Gastrocnemius medialis (tissue), 4 donors: ENCODE results near the gene PRSS16. TPM values are rescaled to one million over a fixed set of nuclear protein-coding genes. Genes with fewer than 3 reads are reported as not detected.

ENCODE experiments used
- ATAC-seq, 2 donors: fragments of 150-250 bp; one replicate each; pipeline ENCODE4 v1.9.1; 2016
- DNase-seq, 2 donors: peaks; one replicate each; pipeline ENCODE4 v3.0.0-alpha.2; 2019
- H3K27ac ChIP-seq, 4 donors: fragments of 200-600 bp; sonication (generic); 1 replicate in 1 of 4; 2 replicates in 3 of 4; pipeline ENCODE4 v1.5.1; 2016 to 2018; ENCODE audit warnings: mild to moderate bottlenecking in 2 of 4, moderate library complexity in 1 of 4
- H3K27me3 ChIP-seq, 3 donors: fragments of 200-600 bp; sonication (generic) in 2 of 3; 1 replicate in 1 of 3; 2 replicates in 2 of 3; pipeline versions ENCODE4 v1.5.1 to v1.6.0; 2016 to 2019; ENCODE audit warnings: mild to moderate bottlenecking in 1 of 3, moderate library complexity in 1 of 3
- H3K36me3 ChIP-seq, 2 donors: fragments of 200-600 bp; sonication (generic) in 1 of 2; one replicate each; pipeline ENCODE4 v1.5.1; 2017 to 2018
- H3K4me1 ChIP-seq, 2 donors: fragments of 200-600 bp; sonication (generic) in 1 of 2; one replicate each; pipeline ENCODE4 v1.5.1; 2016 to 2017; ENCODE audit warnings: mild to moderate bottlenecking in 2 of 2
- H3K4me3 ChIP-seq, 4 donors: fragments of 200-600 bp; sonication (generic) in 3 of 4; 1 replicate in 1 of 4; 2 replicates in 3 of 4; pipeline ENCODE4 v1.5.1; 2016 to 2019; ENCODE audit warnings: mild to moderate bottlenecking in 2 of 4
- H3K9me3 ChIP-seq, 3 donors: fragments of 200-600 bp; sonication (generic) in 2 of 3; 1 replicate in 1 of 3; 2 replicates in 2 of 3; pipeline ENCODE4 v1.5.1; 2016 to 2019
- POLR2A ChIP-seq, 2 donors: fragments of 450-650 bp; IDR thresholded peaks; one replicate each; pipeline ENCODE4 v1.6.1; 2017; ENCODE audit warnings: antibody characterized with exemption in 2 of 2, mild to moderate bottlenecking in 2 of 2, moderate library complexity in 2 of 2
- in situ Hi-C, 4 donors: fragments of 200-750 bp; cut with MboI; loops; one replicate each; pipeline versions ENCODE4 v1.15.0 to v1.8.0; 2017; ENCODE audit warnings: low sequenced_read_pairs in 4 of 4
- intact Hi-C: fragments of 100-400 bp; cut with DNase I; formaldehyde crosslinking; loops from one replicate; pipeline ENCODE4 v1.15.1; 2023; ENCODE audit warnings: low total_unique reads
- total RNA-seq, 4 donors: library from RNA; depleted of rRNA; stranded (reverse); fragments of >200 nt; gene quantifications; one replicate each; pipeline versions ENCODE4 v1.1.0 to v1.2.3, GENCODE V29; 2016
- TF ChIP-seq, protein P1 (sequence below), 5 experiments: fragments of 450-650 bp in 3 of 5; fragments of 200-600 bp in 2 of 5; sonication (generic) in 2 of 5; IDR thresholded peaks in 4 of 5; conservative IDR thresholded peaks in 1 of 5; 1 replicate in 4 of 5; 2 replicates in 1 of 5; pipeline ENCODE4 v1.5.1; 2016 to 2019; ENCODE audit warnings: antibody characterized with exemption in 5 of 5, mild to moderate bottlenecking in 3 of 5, moderate library complexity in 3 of 5

Gene PRSS16
- total RNA-seq, 4 donors from 2014 or later, result not detected

DNA sequence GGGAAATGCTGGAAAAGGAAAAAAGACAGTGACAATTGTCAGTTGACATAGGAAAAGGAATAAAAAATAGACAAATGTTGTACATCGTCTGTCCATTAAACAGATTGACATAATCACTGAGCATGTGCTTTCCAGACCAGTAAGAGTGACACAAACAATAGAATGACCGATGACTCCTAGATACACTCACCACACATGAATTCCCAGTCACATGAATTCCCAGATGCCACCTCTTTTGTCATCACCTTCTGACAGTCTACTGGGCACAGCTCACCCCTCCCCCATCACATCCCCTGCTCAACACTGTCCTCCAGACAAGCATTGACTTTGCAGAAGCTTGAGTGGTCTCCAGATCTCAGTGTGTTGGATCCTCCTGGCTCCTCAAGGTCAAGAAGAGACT lies 38.6 kb downstream of the PRSS16 start:
- Histone ChIP-seq H3K4me3 (no peak overlapping the region), H3K36me3 (no peaks in the 10 kb centered on the region), H3K9me3 (no peaks in the 10 kb centered on the region), H3K27ac (no peak overlapping the region), H3K4me1 (no peaks in the 10 kb centered on the region), H3K27me3 (peaks cover 72 to 96% (median 87%) of the 10 kb centered on the region in 3 donors)
- TF ChIP-seq, protein P1, sequence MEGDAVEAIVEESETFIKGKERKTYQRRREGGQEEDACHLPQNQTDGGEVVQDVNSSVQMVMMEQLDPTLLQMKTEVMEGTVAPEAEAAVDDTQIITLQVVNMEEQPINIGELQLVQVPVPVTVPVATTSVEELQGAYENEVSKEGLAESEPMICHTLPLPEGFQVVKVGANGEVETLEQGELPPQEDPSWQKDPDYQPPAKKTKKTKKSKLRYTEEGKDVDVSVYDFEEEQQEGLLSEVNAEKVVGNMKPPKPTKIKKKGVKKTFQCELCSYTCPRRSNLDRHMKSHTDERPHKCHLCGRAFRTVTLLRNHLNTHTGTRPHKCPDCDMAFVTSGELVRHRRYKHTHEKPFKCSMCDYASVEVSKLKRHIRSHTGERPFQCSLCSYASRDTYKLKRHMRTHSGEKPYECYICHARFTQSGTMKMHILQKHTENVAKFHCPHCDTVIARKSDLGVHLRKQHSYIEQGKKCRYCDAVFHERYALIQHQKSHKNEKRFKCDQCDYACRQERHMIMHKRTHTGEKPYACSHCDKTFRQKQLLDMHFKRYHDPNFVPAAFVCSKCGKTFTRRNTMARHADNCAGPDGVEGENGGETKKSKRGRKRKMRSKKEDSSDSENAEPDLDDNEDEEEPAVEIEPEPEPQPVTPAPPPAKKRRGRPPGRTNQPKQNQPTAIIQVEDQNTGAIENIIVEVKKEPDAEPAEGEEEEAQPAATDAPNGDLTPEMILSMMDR (IDR thresholded peaks at IDR 0.05 in 4 of 5, conservative IDR thresholded peaks at IDR 0.05 in 1 of 5), result no peak
- TF ChIP-seq POLR2A (IDR thresholded peaks at IDR 0.05), result no peak
- in situ Hi-C loops, result no loop called here
- ATAC-seq (no peak), DNase-seq (no peak)
- intact Hi-C loops, result no loop called here

DNA sequence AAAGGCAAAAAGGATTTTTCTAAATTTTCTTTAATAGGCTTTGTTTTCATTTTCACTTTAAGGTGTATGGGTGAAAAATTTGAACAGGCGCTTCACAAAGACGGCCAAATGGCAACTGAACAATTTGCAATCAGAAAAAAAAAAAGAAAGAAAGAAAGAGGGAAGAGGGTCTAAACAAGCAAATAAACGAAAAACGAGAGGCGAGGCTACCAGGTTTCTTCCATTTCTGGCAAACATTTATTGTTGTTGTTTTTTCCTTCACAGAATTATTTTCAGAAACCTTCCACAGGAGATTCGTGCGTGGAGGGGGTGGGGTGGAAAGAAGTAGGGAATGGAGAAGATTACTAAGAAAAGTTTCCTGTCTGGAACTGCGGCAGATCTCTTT lies 40.2 kb downstream of the PRSS16 start:
- Histone ChIP-seq H3K4me1 (no peaks in the 10 kb centered on the region), H3K9me3 (no peaks in the 10 kb centered on the region), H3K27ac (no peak overlapping the region), H3K4me3 (no peak overlapping the region), H3K36me3 (no peaks in the 10 kb centered on the region), H3K27me3 (peaks cover 73 to 98% (median 87%) of the 10 kb centered on the region in 3 donors)
- in situ Hi-C loops (no loop called here), intact Hi-C loops (no loop called here)
- DNase-seq, result no peak
- ATAC-seq, result no peak
- TF ChIP-seq, protein P1 (IDR thresholded peaks at IDR 0.05 in 4 of 5, conservative IDR thresholded peaks at IDR 0.05 in 1 of 5), result no peak
- no peak for TF ChIP-seq POLR2A (IDR thresholded peaks at IDR 0.05)

DNA sequence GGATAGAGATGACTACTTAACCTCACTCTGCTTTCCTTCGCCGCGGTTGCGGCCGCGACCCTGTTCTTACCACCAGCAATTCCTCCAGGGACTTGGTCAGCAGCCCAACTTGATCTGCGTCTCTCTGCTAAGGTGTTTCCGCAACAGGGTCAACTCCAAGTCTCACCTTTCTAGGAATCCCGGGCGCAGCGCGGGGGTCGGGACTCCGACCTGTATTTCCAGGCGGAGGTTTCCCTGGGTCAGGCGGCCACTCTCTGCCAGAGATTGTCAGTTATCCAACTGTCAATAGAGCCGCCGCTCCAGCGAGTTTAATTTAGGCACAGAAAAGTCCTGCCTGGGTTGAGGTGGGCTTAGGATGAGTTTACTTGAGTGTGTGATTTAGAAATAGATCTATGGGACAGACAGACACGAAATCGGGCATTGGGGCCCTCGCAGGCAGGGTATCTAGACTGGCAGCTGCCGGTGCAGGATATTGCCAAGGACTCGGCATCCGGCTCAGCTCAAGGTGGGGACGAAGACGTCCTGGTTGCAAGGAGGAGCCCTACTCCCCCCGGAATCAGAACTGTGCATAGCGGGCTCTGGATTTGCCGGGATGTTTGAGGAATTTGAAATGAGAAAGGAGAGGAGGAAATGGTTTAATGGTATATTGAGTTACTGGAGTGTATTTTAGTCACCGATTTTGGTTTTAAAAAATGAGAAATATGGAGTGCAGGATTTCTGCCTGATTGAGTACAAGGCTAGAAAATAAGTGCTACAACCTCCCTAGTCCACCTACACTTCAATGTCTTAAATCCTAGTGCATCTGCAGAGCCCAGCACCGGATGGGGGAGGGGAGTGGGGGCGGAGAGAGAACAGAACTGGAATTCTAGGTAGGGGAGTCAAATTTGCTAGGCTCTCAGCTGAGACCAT lies 40.9 kb downstream of the PRSS16 start:
- H3K9me3 ChIP-seq, result no peaks in the 10 kb centered on the region
- DNase-seq (no peak), ATAC-seq (no peak)
- no peak overlapping the region for H3K4me3 ChIP-seq
- no peak overlapping the region for H3K27ac ChIP-seq
- TF ChIP-seq, protein P1 (IDR thresholded peaks at IDR 0.05 in 4 of 5, conservative IDR thresholded peaks at IDR 0.05 in 1 of 5), result no peak
- no peak for TF ChIP-seq POLR2A (IDR thresholded peaks at IDR 0.05)
- in situ Hi-C loops, result no loop called here
- H3K27me3 ChIP-seq, result peaks cover 74 to 98% (median 87%) of the 10 kb centered on the region in 3 donors
- H3K36me3 ChIP-seq, result no peaks in the 10 kb centered on the region
- no peaks in the 10 kb centered on the region for H3K4me1 ChIP-seq
- intact Hi-C loops, result no loop called here

DNA sequence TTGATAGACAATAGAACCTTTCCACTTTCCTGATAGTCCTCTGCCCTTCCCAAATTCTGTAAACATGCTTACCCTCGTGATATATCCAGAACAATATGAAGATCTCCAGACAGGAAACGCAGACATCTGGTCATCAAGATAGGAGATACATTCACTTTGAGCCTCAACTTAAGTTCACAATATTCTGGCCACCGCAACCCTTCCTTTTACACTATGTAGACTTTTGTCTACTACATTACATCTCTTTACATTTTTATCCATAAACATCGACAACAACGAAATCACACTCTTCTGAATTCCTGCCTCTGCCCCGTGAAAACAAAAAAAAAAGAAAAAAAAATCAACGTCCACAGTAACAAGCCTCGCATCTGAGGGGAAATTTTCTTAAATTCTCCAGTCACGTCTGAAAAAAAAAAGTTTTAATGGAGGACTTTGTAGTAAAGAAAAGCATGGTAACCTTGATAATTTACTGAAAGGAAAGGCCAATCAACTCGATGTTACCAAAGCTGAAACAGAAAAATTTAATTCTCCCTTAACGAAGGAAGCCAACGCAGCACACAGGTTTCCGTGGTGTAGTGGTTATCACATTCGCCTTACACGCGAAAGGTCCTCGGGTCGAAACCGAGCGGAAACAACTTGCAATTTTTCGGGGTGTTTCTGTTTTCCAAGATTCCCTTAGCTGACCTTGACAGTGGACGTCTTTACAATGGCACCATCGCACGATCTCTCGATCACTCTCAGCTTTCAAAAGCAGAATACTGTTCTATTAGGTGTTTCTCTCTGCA lies 42.8 kb downstream of the PRSS16 start:
- peaks cover 74 to 98% (median 88%) of the 10 kb centered on the region in 3 donors for H3K27me3 ChIP-seq
- no peak for ATAC-seq

More for the DNA sequence above, 42.8 kb downstream of the PRSS16 start:
- Histone ChIP-seq H3K4me3 (no peak overlapping the region), H3K9me3 (peaks cover 0 to 5% (median 0%) of the 10 kb centered on the region in 3 donors), H3K36me3 (no peaks in the 10 kb centered on the region), H3K4me1 (no peaks in the 10 kb centered on the region), H3K27ac (no peak overlapping the region)
- no peak for DNase-seq
- intact Hi-C loops (no loop called here), in situ Hi-C loops (no loop called here)
- TF ChIP-seq, protein P1 (IDR thresholded peaks at IDR 0.05 in 4 of 5, conservative IDR thresholded peaks at IDR 0.05 in 1 of 5), result no peak
- TF ChIP-seq POLR2A (IDR thresholded peaks at IDR 0.05), result no peak
